GM19452 (cell line): ENCODE measurements around the gene RPP25.

Experiments used
- ATAC-seq: cut with Tn5 transposase; IDR thresholded peaks from one replicate; pipeline ENCODE4 v1.9.1; 2021; ENCODE audit not compliant: unreplicated experiment

Gene RPP25

GRCh38 chr15:74956648-74957475 is at the start of gene RPP25:
TSS of gene RPP25 (minus strand) at chr15:74956772. CDS start at chr15:74956583, 189 bp downstream.
- ATAC-seq = peak; percentile 74

GRCh38 chr15:75002398-75002797 is 45.8 kb upstream of the RPP25 start:
- no peak for ATAC-seq

GRCh38 chr15:75001310-75001709 is 44.7 kb upstream of the RPP25 start:
- no peak for ATAC-seq

GRCh38 chr15:74997543-74997942 is 41.0 kb upstream of the RPP25 start:
- ATAC-seq = no peak

- ATAC-seq = no peak
Observed at GRCh38 chr15:74997141-74997540, 40.6 kb upstream of the RPP25 start.

GRCh38 chr15:74995779-74996765 is 39.5 kb upstream of the RPP25 start:
- ATAC-seq = no peak

GRCh38 chr15:74995182-74995778 is 38.7 kb upstream of the RPP25 start, which contains the start of gene SCAMP5:
TSS of gene SCAMP5 (plus strand) at chr15:74995563. CDS start at chr15:75011840, 16,277 bp downstream.
- no peak for ATAC-seq

- no peak for ATAC-seq
Observed at GRCh38 chr15:74994685-74995084, 38.1 kb upstream of the RPP25 start.

- ATAC-seq = no peak
Observed at GRCh38 chr15:74994236-74994635, 37.7 kb upstream of the RPP25 start.

GRCh38 chr15:74992619-74993018 is 36.0 kb upstream of the RPP25 start:
- ATAC-seq = no peak

GRCh38 chr15:74989527-74989926 is 33.0 kb upstream of the RPP25 start:
- ATAC-seq = no peak

GRCh38 chr15:74988007-74988800 is 31.6 kb upstream of the RPP25 start:
- no peak for ATAC-seq

GRCh38 chr15:74983725-74984231 is 27.2 kb upstream of the RPP25 start:
- peak; percentile 76 for ATAC-seq

GRCh38 chr15:74982183-74982582 is 25.6 kb upstream of the RPP25 start:
- no peak for ATAC-seq

GRCh38 chr15:74978503-74978902 is 21.9 kb upstream of the RPP25 start:
- ATAC-seq = no peak

- no peak for ATAC-seq
Observed at GRCh38 chr15:74978077-74978476, 21.5 kb upstream of the RPP25 start.

GRCh38 chr15:74977599-74977998 is 21.0 kb upstream of the RPP25 start:
- no peak for ATAC-seq

- ATAC-seq = no peak
Observed at GRCh38 chr15:74976159-74976558, 19.6 kb upstream of the RPP25 start.

- no peak for ATAC-seq
Observed at GRCh38 chr15:74967670-74968069, 11.1 kb upstream of the RPP25 start.

- ATAC-seq = no peak
Observed at GRCh38 chr15:74964794-74965193, 8.2 kb upstream of the RPP25 start.
